Thyroid gland (tissue), 4 donors: ENCODE results near the gene ZNF165. TPM values are rescaled to one million over a fixed set of nuclear protein-coding genes. Genes with fewer than 3 reads are reported as not detected.

Experiments
- DNase-seq, 2 donors: peaks; one replicate each; pipeline ENCODE4 v3.0.0-alpha.2; 2019
- H3K27ac ChIP-seq, 3 donors: fragments of 200-600 bp; sonication (generic); 1 replicate in 2 of 3; 2 replicates in 1 of 3; pipeline ENCODE4 v1.5.1; 2016 to 2019; ENCODE audit warnings: mild to moderate bottlenecking in 1 of 3, moderate library complexity in 1 of 3
- H3K27me3 ChIP-seq: fragments of 200-600 bp; sonication (generic); one replicate; pipeline ENCODE4 v1.5.1; 2019
- H3K36me3 ChIP-seq, 2 donors: fragments of 200-600 bp; sonication (generic); one replicate each; pipeline ENCODE4 v1.5.1; 2016 to 2019
- H3K4me1 ChIP-seq, 2 donors: fragments of 200-600 bp; sonication (generic); one replicate each; pipeline ENCODE4 v1.5.1; 2017 to 2019
- H3K4me3 ChIP-seq, 3 donors: fragments of 200-600 bp; sonication (generic); replicated peaks in 1 of 3; 1 replicate in 2 of 3; 2 replicates in 1 of 3; pipeline ENCODE4 v1.5.1; 2016; ENCODE audit warnings: mild to moderate bottlenecking in 1 of 3
- H3K9me3 ChIP-seq: fragments of 200-600 bp; sonication (generic); one replicate; pipeline ENCODE4 v1.5.1; 2017
- CTCF ChIP-seq, 6 experiments: fragments of 200-600 bp in 3 of 6; fragments of 450-650 bp in 3 of 6; sonication (generic) in 3 of 6; IDR thresholded peaks; one replicate each; pipeline ENCODE4 v1.5.1; 2016 to 2019; ENCODE audit warnings: antibody characterized with exemption in 6 of 6, mild to moderate bottlenecking in 2 of 6, inconsistent platforms in 1 of 6, moderate library complexity in 1 of 6
- POLR2A ChIP-seq, 2 donors: fragments of 450-650 bp; IDR thresholded peaks; one replicate each; pipeline ENCODE4 v1.6.1; 2017; ENCODE audit warnings: antibody characterized with exemption in 2 of 2, mild to moderate bottlenecking in 2 of 2, moderate library complexity in 1 of 2
- WGBS, 2 donors: methylation state at CpG; one replicate each; pipeline ENCODE4 v1.1.5; 2017; 5-methylcytosine and 5-hydroxymethylcytosine counted together
- intact Hi-C: fragments of 100-400 bp; cut with DNase I; formaldehyde crosslinking; loops from one replicate; pipeline ENCODE4 v1.15.1; 2023
- total RNA-seq, 4 donors: library from RNA; depleted of rRNA; stranded (reverse); fragments of >200 nt; gene quantifications; one replicate each; pipeline ENCODE4 v1.2.3, GENCODE V29; 2016

The ZNF165 gene
- total RNA-seq, 4 donors from 2014 or later = 1.7 to 5.3 (median 4.0) TPM

GRCh38 chr6:28135393-28135792 is 55.0 kb downstream of the ZNF165 start:
- no peaks in the 10 kb centered on the region for H3K27me3 ChIP-seq
- DNase-seq = no peak
- H3K36me3 ChIP-seq = no peaks in the 10 kb centered on the region
- TF ChIP-seq CTCF (IDR thresholded peaks at IDR 0.05) = no peak
- TF ChIP-seq POLR2A (IDR thresholded peaks at IDR 0.05) = no peak
- intact Hi-C loops = loop anchor here (10.0 kb wide), 1 partner anchor 79 kb away; no protein-coding TSS in a partner anchor
- 25 to 28% methylated on average over 3 of the region's 3 CpGs for WGBS, 2 donors
- H3K4me1 ChIP-seq = peaks cover 11 to 15% of the 10 kb centered on the region in 2 donors
- H3K9me3 ChIP-seq = no peaks in the 10 kb centered on the region
- no peak overlapping the region for H3K4me3 ChIP-seq
- no peak overlapping the region for H3K27ac ChIP-seq

- peak overlapping the region; percentile 65 to 93 (median 83) for H3K4me3 ChIP-seq
- no peaks in the 10 kb centered on the region for H3K9me3 ChIP-seq
- H3K36me3 ChIP-seq = no peaks in the 10 kb centered on the region
- H3K4me1 ChIP-seq = peaks cover 11 to 15% of the 10 kb centered on the region in 2 donors
- 1% methylated on average over 35 to 46 of the region's 58 CpGs for WGBS, 2 donors
- DNase-seq = peak; percentile 91 to 92
- intact Hi-C loops = loop anchor here (10.0 kb wide), 1 partner anchor 78 kb away; no protein-coding TSS in a partner anchor
- TF ChIP-seq CTCF (IDR thresholded peaks at IDR 0.05) (no peak), POLR2A (IDR thresholded peaks at IDR 0.05) (peak in 1 of 2 donors; percentile 23)
- peak overlapping the region; percentile 81 to 95 (median 87) for H3K27ac ChIP-seq
- no peaks in the 10 kb centered on the region for H3K27me3 ChIP-seq
Observed at GRCh38 chr6:28136585-28137504, 56.5 kb downstream of the ZNF165 start.

GRCh38 chr6:28137505-28137981 is 57.2 kb downstream of the ZNF165 start:
- peaks cover 13 to 16% of the 10 kb centered on the region in 2 donors for H3K4me1 ChIP-seq
- no peak for DNase-seq

More at GRCh38 chr6:28137505-28137981, 57.2 kb downstream of the ZNF165 start:
- 6 to 7% methylated on average over 6 of the region's 6 CpGs for WGBS, 2 donors
- no peaks in the 10 kb centered on the region for H3K36me3 ChIP-seq
- TF ChIP-seq POLR2A (IDR thresholded peaks at IDR 0.05) (no peak), CTCF (IDR thresholded peaks at IDR 0.05) (no peak)
- no peaks in the 10 kb centered on the region for H3K27me3 ChIP-seq
- intact Hi-C loops = loop anchor here (10.0 kb wide), 1 partner anchor 77 kb away; no protein-coding TSS in a partner anchor
- H3K4me3 ChIP-seq = peak overlapping the region; percentile 65 to 93 (median 83)
- H3K9me3 ChIP-seq = no peaks in the 10 kb centered on the region
- peak overlapping the region; percentile 81 to 95 (median 87) for H3K27ac ChIP-seq

Other genes starting within 250 kb of the ZNF165 start
- gene OR2B2, start 168.2 kb upstream of the ZNF165 start, total RNA-seq = not detected
- not detected for gene OR2B6, start 123.3 kb upstream of the ZNF165 start, total RNA-seq
- 1 to 10 TPM; 5.8 to 7.9 (median 7.4) TPM for gene ZSCAN16, start 44.0 kb downstream of the ZNF165 start, total RNA-seq
- 10 to 100 TPM; 21.5 to 44.2 (median 26.8) TPM for gene ZKSCAN8, start 61.3 kb downstream of the ZNF165 start, total RNA-seq
- 10 to 100 TPM; 13.0 to 18.7 (median 14.8) TPM for gene ZSCAN9, start 144.7 kb downstream of the ZNF165 start, total RNA-seq
- gene ZKSCAN4, start 171.7 kb downstream of the ZNF165 start, total RNA-seq = 1 to 10 TPM; 4.4 to 5.9 (median 5.2) TPM
- gene NKAPL, start 178.7 kb downstream of the ZNF165 start, total RNA-seq = under 1 TPM in 3 of 4 donors, not detected in 1; 0.67 to 0.68 (median 0.67) TPM
- 10 to 100 TPM; 20.9 to 41.2 (median 36.2) TPM for gene ZSCAN26, start 186.6 kb downstream of the ZNF165 start, total RNA-seq
- 1 to 10 TPM; 1.4 to 5.4 (median 4.1) TPM for gene PGBD1, start 201.0 kb downstream of the ZNF165 start, total RNA-seq